ENCODE results near the gene PDZD2.

GRCh38 chr5:31613651-31614050 lies 25.3 kb upstream of the PDZD2 start:
- TF ChIP-seq CTCF (IDR thresholded peaks at IDR 0.05) (no peak), POLR2A (IDR thresholded peaks at IDR 0.05) (no peak)
